ENCODE data around the gene MAP1B. TPM values are rescaled to one million over a fixed set of nuclear protein-coding genes. Genes with fewer than 3 reads are reported as not detected.

Gene MAP1B
- total and polyA plus RNA-seq, 9 of the 15 experiments (the other 6 are each of a cell fraction or from before 2014, with no cell fraction given), result 5.2 to 66.1 (median 17.3) TPM

GRCh38 chr5:72244862-72245371, 137.6 kb downstream of the MAP1B start (continued):
- TF ChIP-seq CTCF (IDR thresholded peaks at IDR 0.05 in 2 of 3, conservative IDR thresholded peaks at IDR 0.05 in 1 of 3; ENCODE audit: insufficient read depth in 2 of 3, low read depth in 1 of 3, low read length in 3 of 3) (peak; percentile 51 to 70 (median 60)), CREM (IDR thresholded peaks at IDR 0.05; ENCODE audit: low read depth) (peak; percentile 15; the same call in 1 of the 2 replicates), TEAD1 (CRISPR knock-in tag; IDR thresholded peaks at IDR 0.05) (peak in 1 of 2 experiments; percentile 47; a peak in 1 of 4 replicates), ZNF778 (CRISPR knock-in tag; IDR thresholded peaks at IDR 0.05) (0 out of 2 replicates have a peak, but pooled peaks have one; percentile 50), ATF4 (CRISPR knock-in tag; IDR thresholded peaks at IDR 0.05) (0 out of 2 replicates have a peak, but pooled peaks have one; percentile 43), FOXK2 (conservative IDR thresholded peaks at IDR 0.05 in 1 of 2, IDR thresholded peaks at IDR 0.05 in 1 of 2; ENCODE audit: low read depth in 2 of 2) (0 out of 4 replicates have a peak, but pooled peaks of 1 of the 2 experiments have one; percentile 21)

DNA sequence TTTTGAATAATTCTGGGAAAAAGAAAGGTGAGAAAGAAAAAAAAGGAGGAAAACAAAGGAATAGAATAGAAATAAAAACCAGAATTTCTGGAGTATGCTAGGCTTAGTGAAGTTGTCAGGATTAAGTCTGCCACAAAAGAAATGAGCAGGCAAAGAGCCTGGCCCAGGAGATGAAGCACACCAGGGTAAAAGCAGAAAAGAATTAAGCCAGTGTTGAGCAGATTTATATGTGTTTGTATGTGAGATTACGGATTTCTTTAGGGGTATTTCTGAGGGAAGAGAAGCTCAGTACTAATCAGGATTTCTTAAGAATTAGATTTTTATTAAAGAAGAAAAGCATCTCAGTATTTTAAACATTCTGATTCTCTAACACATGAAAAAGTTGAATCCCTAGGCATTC, 138.3 kb downstream of the MAP1B start:
- H3K9me3 ChIP-seq (replicated peaks; ENCODE audit: control insufficient read depth, insufficient read depth, low read depth, low read length), result no peaks in the 10 kb centered on the region
- CTCF ChIA-PET (ENCODE audit: low intra/inter-chr PET ratio), result interaction anchor here (1.2 kb wide), 1 partner anchor 108 kb away, joined by 5 read pairs; no protein-coding TSS in a partner anchor
- peaks cover 70% of the 10 kb centered on the region for H3K79me2 ChIP-seq (ENCODE audit: control insufficient read depth, insufficient read depth, low read length)
- TF ChIP-seq SLC30A9 (CRISPR knock-in tag; IDR thresholded peaks at IDR 0.05), result no peak
- in situ Hi-C loops (cut with MboI) (no loop called here), intact Hi-C loops (cut with micrococcal nuclease) (loop anchor here (2.0 to 5.0 kb wide), 2 partner anchors 62 to 109 kb away; no protein-coding TSS in a partner anchor)
- BruUV-seq (replicated peaks), result no TSS peak
- H3K9me1 ChIP-seq (ENCODE audit: control insufficient read depth, insufficient read depth, low read length), result no peaks in the 10 kb centered on the region
- H4K20me1 ChIP-seq (replicated peaks; ENCODE audit: control insufficient read depth, insufficient read depth, low read length), result no peaks in the 10 kb centered on the region
- H3K27ac ChIP-seq (ENCODE audit: extremely low read depth, low read depth, low read length), result peak overlapping the region; percentile 61; the same call in 1 of the 3 replicates
- H3K27me3 ChIP-seq (ENCODE audit: control insufficient read depth in 2 of 2, insufficient read depth in 2 of 2, low read length in 2 of 2), result no peaks in the 10 kb centered on the region
- 100% methylated on average over 1 of the region's 1 CpG for WGBS (ENCODE audit: insufficient coverage, low coverage, missing lambda C conversion rate)
- H3K9ac ChIP-seq (ENCODE audit: insufficient read depth in 1 of 2, low read depth in 2 of 2, low read length in 2 of 2), result no peak overlapping the region
- H3K4me1 ChIP-seq (replicated peaks in 1 of 2; ENCODE audit: control insufficient read depth in 2 of 2, insufficient read depth in 2 of 2, low read length in 2 of 2), result peaks cover 18 to 52% of the 10 kb centered on the region in 2 experiments
- ATAC-seq, result no peak
- peaks cover 2% of the 10 kb centered on the region; the same call in 1 of the 3 replicates for H3K36me3 ChIP-seq (ENCODE audit: control insufficient read depth, insufficient read depth, low read length)
- no peak overlapping the region for H3K4me3 ChIP-seq
- no peak overlapping the region for H2AFZ ChIP-seq (ENCODE audit: low read depth, low read length)
- no peak for FAIRE-seq
- DNase-seq (ENCODE audit: extremely low read depth in 1 of 4, low spot score in 3 of 4), result no peak
- H3K4me2 ChIP-seq (ENCODE audit: insufficient read depth, low read length), result no peak overlapping the region
- POLR2A ChIA-PET, result interaction anchor here (0.5 to 1.7 kb wide), 4 partner anchors 8 to 583 kb away, joined by 3 to 5 read pairs (median 4); no protein-coding TSS in a partner anchor

Measured in K562 (cell line).